ENCODE data around the gene RAB6B. TPM values are rescaled to one million over a fixed set of nuclear protein-coding genes. Genes with fewer than 3 reads are reported as not detected.

RAB6B gene
- total RNA-seq, 1 experiment from 2014 or later = 18.0 TPM

- TF ChIP-seq, protein P1, sequence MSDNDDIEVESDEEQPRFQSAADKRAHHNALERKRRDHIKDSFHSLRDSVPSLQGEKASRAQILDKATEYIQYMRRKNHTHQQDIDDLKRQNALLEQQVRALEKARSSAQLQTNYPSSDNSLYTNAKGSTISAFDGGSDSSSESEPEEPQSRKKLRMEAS (CRISPR knock-in tag; IDR thresholded peaks at IDR 0.05) = no peak
- no peak for TF ChIP-seq USF1 (CRISPR knock-in tag; IDR thresholded peaks at IDR 0.05)
- no peak for TF ChIP-seq SMAD4 (CRISPR knock-in tag; IDR thresholded peaks at IDR 0.05)
- no peak for TF ChIP-seq SOX15 (CRISPR knock-in tag; IDR thresholded peaks at IDR 0.05)
- TF ChIP-seq, protein P2, sequence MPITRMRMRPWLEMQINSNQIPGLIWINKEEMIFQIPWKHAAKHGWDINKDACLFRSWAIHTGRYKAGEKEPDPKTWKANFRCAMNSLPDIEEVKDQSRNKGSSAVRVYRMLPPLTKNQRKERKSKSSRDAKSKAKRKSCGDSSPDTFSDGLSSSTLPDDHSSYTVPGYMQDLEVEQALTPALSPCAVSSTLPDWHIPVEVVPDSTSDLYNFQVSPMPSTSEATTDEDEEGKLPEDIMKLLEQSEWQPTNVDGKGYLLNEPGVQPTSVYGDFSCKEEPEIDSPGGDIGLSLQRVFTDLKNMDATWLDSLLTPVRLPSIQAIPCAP (CRISPR knock-in tag; IDR thresholded peaks at IDR 0.05) = no peak
- TF ChIP-seq ZNF425 (CRISPR knock-in tag; conservative IDR thresholded peaks at IDR 0.05) = no peak
- TF ChIP-seq, protein P3, sequence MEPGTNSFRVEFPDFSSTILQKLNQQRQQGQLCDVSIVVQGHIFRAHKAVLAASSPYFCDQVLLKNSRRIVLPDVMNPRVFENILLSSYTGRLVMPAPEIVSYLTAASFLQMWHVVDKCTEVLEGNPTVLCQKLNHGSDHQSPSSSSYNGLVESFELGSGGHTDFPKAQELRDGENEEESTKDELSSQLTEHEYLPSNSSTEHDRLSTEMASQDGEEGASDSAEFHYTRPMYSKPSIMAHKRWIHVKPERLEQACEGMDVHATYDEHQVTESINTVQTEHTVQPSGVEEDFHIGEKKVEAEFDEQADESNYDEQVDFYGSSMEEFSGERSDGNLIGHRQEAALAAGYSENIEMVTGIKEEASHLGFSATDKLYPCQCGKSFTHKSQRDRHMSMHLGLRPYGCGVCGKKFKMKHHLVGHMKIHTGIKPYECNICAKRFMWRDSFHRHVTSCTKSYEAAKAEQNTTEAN (CRISPR knock-in tag; IDR thresholded peaks at IDR 0.05) = no peak
- no peak for TF ChIP-seq SP1 (CRISPR knock-in tag; conservative IDR thresholded peaks at IDR 0.05)
- no peak for TF ChIP-seq ETV6 (CRISPR knock-in tag; IDR thresholded peaks at IDR 0.05)
- no peak for TF ChIP-seq NR3C1 (CRISPR knock-in tag; conservative IDR thresholded peaks at IDR 0.05; ENCODE audit: low read depth)
- no peak for TF ChIP-seq ESRRA (CRISPR knock-in tag; IDR thresholded peaks at IDR 0.05; ENCODE audit: borderline replicate concordance)
Measured at GRCh38 chr3:133941415-133941821, 45.7 kb upstream of the RAB6B start (continued).

GRCh38 chr3:133940536-133940935 lies 44.9 kb upstream of the RAB6B start:
- H3K27ac Mint-ChIP-seq = no peak overlapping the region
- peaks cover 22% of the 10 kb centered on the region for H3K4me1 Mint-ChIP-seq
- CTCF ChIA-PET = interaction anchor here (0.7 to 1.5 kb wide), 4 partner anchors 10 to 99 kb away, joined by 3 read pairs; no protein-coding TSS in a partner anchor
- DNase-seq (ENCODE audit: low spot score) = no peak
- POLR2A ChIA-PET = no interaction called here
- H3K27me3 Mint-ChIP-seq (ENCODE audit: low read depth) = no peaks in the 10 kb centered on the region
- H3K4me3 Mint-ChIP-seq = no peak overlapping the region
- H3K36me3 Mint-ChIP-seq = no peaks in the 10 kb centered on the region
- TF ChIP-seq FOXP1 (CRISPR knock-in tag; IDR thresholded peaks at IDR 0.05; ENCODE audit: borderline replicate concordance) (no peak), ZNF219 (CRISPR knock-in tag; IDR thresholded peaks at IDR 0.05; ENCODE audit: borderline replicate concordance) (no peak), SMAD3 (CRISPR knock-in tag; IDR thresholded peaks at IDR 0.05; ENCODE audit: borderline replicate concordance) (no peak), KAT7 (CRISPR knock-in tag; IDR thresholded peaks at IDR 0.05; ENCODE audit: borderline replicate concordance) (no peak), ZNF121 (CRISPR knock-in tag; IDR thresholded peaks at IDR 0.05) (no peak)
- TF ChIP-seq, protein P1 (CRISPR knock-in tag; IDR thresholded peaks at IDR 0.05) = no peak
- H3K9me3 Mint-ChIP-seq = no peaks in the 10 kb centered on the region
- no peak for ATAC-seq

DNA sequence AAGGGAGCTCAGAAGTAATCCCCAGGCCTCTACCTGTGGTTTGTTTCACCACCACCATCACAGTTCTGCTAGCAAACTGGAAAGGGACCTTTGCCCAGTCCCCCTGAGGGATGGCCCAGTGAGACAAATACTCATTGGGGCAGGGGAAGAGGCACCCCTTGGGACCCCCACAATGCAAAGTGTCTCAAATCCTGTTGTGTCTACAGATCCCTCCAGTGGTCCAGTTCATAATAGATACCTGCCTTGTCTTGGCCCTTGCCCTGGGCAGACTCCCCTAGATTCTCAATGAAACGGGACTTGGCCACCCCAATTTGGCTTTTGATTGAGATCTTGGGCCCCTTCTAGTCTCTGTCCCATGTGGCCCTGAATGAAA lies 43.8 kb upstream of the RAB6B start:
- ATAC-seq (no peak), DNase-seq (ENCODE audit: low spot score) (no peak)
- Mint-ChIP-seq H3K4me1 (peaks cover 22% of the 10 kb centered on the region), H3K27me3 (ENCODE audit: low read depth) (no peaks in the 10 kb centered on the region), H3K36me3 (no peaks in the 10 kb centered on the region), H3K4me3 (no peak overlapping the region), H3K27ac (no peak overlapping the region), H3K9me3 (no peaks in the 10 kb centered on the region)
- ChIA-PET POLR2A (no interaction called here), CTCF (interaction anchor here (0.8 to 1.4 kb wide), 4 partner anchors 9 to 121 kb away, joined by 4 read pairs; no protein-coding TSS in a partner anchor)
- TF ChIP-seq ZNF423 (CRISPR knock-in tag; IDR thresholded peaks at IDR 0.05) = no peak
- TF ChIP-seq CBFB (CRISPR knock-in tag; IDR thresholded peaks at IDR 0.05; ENCODE audit: low read depth) = no peak
- no peak for TF ChIP-seq ZNF317 (CRISPR knock-in tag; IDR thresholded peaks at IDR 0.05; ENCODE audit: borderline replicate concordance, low read depth)
- no peak for TF ChIP-seq FOXK1 (CRISPR knock-in tag; IDR thresholded peaks at IDR 0.05)
- no peak for TF ChIP-seq NR1H2 (CRISPR knock-in tag; IDR thresholded peaks at IDR 0.05)
- no peak for TF ChIP-seq NFE2L1 (CRISPR knock-in tag; IDR thresholded peaks at IDR 0.05)
- no peak for TF ChIP-seq GTF2I (CRISPR knock-in tag; conservative IDR thresholded peaks at IDR 0.05)
- TF ChIP-seq TEAD1 (CRISPR knock-in tag; IDR thresholded peaks at IDR 0.05) = no peak
- TF ChIP-seq JAZF1 (CRISPR knock-in tag; IDR thresholded peaks at IDR 0.05) = no peak
- no peak for TF ChIP-seq GRHL2 (CRISPR knock-in tag; IDR thresholded peaks at IDR 0.05; ENCODE audit: insufficient replicate concordance, severe bottlenecking)
- TF ChIP-seq, protein P1 (CRISPR knock-in tag; IDR thresholded peaks at IDR 0.05) = no peak
